ENCODE results near the gene KMT2E.
A peak's percentile ranks its signal among the peaks of the same experiment; 100 is the strongest.

KMT2E gene

DNA sequence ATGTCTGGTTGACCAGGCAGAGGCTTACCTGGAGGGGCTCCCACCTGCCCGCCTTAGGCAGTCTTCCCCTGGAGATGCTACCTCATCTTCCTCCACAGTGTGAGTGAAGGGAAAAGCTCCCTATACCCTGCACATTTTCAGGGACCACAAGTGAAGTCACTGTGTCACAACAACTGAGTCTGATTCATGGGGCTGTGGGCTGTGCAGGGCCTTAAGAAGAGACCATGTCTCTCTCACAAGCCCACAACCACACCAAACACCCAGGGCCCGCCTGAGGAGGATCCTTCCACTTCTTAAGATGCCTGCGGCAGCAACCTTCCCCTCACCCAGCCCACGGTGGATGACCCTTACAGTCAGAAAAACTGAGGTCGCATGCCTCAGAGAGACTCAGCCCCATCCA is 118.3 kb downstream of the KMT2E start:
- no peaks in the 10 kb centered on the region for H3K4me1 ChIP-seq (ENCODE audit: control insufficient read depth in 1 of 2, insufficient read depth in 1 of 2, low read depth in 1 of 2, low read length in 1 of 2)
- no peaks in the 10 kb centered on the region for H3K27me3 ChIP-seq
- H3K4me3 ChIP-seq (ENCODE audit: low read depth in 1 of 2, low read length in 1 of 2) = no peak overlapping the region
- H3K36me3 ChIP-seq = peaks cover 85% of the 10 kb centered on the region
- no peaks in the 10 kb centered on the region for H3K9me3 ChIP-seq
- no peak overlapping the region for H3K27ac ChIP-seq
- TF ChIP-seq, protein P1, sequence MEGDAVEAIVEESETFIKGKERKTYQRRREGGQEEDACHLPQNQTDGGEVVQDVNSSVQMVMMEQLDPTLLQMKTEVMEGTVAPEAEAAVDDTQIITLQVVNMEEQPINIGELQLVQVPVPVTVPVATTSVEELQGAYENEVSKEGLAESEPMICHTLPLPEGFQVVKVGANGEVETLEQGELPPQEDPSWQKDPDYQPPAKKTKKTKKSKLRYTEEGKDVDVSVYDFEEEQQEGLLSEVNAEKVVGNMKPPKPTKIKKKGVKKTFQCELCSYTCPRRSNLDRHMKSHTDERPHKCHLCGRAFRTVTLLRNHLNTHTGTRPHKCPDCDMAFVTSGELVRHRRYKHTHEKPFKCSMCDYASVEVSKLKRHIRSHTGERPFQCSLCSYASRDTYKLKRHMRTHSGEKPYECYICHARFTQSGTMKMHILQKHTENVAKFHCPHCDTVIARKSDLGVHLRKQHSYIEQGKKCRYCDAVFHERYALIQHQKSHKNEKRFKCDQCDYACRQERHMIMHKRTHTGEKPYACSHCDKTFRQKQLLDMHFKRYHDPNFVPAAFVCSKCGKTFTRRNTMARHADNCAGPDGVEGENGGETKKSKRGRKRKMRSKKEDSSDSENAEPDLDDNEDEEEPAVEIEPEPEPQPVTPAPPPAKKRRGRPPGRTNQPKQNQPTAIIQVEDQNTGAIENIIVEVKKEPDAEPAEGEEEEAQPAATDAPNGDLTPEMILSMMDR (IDR thresholded peaks at IDR 0.05) = no peak

DNA sequence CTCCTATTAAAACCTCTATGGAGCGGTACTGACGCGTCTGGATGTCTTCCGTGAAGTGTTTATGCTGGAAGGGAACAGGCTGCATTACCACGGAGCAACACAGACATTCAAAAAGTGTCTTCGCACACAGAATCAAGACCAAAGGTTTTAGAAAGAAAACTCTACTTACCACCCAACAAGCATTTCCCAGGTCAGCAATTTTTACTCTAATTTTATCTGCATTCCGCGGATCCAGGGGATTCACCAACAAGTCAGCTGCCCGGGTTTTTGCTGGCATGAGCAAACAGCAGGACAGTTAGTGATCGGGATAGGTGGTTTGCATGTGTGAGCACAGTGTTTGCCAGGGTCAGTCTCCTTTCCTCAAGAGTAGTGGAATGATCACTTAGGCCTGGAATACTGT is 118.8 kb downstream of the KMT2E start:
- TF ChIP-seq, protein P1 (IDR thresholded peaks at IDR 0.05) = no peak
- Histone ChIP-seq H3K27me3 (no peaks in the 10 kb centered on the region), H3K27ac (no peak overlapping the region), H3K4me1 (ENCODE audit: control insufficient read depth in 1 of 2, insufficient read depth in 1 of 2, low read depth in 1 of 2, low read length in 1 of 2) (no peaks in the 10 kb centered on the region), H3K9me3 (no peaks in the 10 kb centered on the region), H3K36me3 (peaks cover 85% of the 10 kb centered on the region), H3K4me3 (ENCODE audit: low read depth in 1 of 2, low read length in 1 of 2) (no peak overlapping the region)

DNA sequence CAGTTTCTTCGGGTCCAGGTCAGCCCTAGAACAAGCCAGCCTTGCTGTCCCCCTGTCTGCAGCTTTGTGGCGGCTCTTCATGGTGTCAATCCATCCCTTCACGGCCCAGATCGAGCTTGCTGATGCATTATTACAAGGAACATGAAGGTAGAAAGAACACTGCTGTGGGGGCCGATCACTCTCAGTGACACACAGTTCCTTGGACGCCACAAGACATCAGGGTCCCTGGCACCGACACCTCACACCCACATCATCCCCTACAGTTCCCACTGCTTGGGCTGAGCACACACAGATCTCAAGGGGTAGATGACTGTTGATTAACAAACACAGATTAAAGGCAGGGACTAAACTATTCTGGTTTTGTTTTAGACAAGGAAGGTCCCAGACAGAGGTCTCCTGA is 119.4 kb downstream of the KMT2E start:
- Histone ChIP-seq H3K27me3 (no peaks in the 10 kb centered on the region), H3K36me3 (peaks cover 85% of the 10 kb centered on the region), H3K4me1 (ENCODE audit: control insufficient read depth in 1 of 2, insufficient read depth in 1 of 2, low read depth in 1 of 2, low read length in 1 of 2) (no peaks in the 10 kb centered on the region), H3K27ac (no peak overlapping the region), H3K9me3 (no peaks in the 10 kb centered on the region), H3K4me3 (ENCODE audit: low read depth in 1 of 2, low read length in 1 of 2) (no peak overlapping the region)
- TF ChIP-seq, protein P1 (IDR thresholded peaks at IDR 0.05) = no peak

DNA sequence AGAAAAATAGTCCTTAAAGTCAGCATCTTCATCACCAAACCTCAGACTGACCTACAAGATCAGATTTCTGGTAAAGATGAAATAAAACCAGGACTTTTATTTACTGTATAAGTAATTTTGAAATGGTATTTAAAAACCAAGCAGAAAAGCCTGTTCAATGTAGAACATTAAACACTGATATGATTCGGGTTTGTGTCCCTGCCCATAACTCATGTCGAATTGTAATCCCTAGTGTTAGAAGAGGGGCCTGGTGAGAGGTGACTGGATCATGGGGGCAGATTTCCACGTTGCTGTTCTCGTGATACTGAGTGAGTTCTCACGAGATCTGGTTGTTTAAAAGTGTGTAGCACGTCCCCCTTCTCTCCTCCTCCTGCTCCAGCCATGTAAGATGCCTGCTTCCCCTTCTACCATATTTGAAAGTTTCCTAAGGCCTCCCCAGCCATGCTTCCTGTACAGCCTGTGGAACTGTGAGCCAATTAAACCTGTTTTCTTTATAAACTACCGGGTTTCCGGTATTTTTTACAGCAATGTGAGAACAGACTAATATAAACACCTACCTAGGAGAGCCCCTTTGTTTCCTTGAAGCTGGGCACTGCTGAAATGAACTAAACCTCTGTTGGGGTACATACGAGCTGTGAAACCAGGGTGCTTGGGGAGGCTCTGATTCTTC is 120.1 kb downstream of the KMT2E start:
- TF ChIP-seq, protein P1 (IDR thresholded peaks at IDR 0.05) = no peak
- Histone ChIP-seq H3K27ac (peak overlapping the region; percentile 38), H3K9me3 (no peaks in the 10 kb centered on the region), H3K36me3 (peaks cover 89% of the 10 kb centered on the region), H3K4me3 (ENCODE audit: low read depth in 1 of 2, low read length in 1 of 2) (no peak overlapping the region), H3K27me3 (no peaks in the 10 kb centered on the region), H3K4me1 (ENCODE audit: control insufficient read depth in 1 of 2, insufficient read depth in 1 of 2, low read depth in 1 of 2, low read length in 1 of 2) (no peaks in the 10 kb centered on the region)

DNA sequence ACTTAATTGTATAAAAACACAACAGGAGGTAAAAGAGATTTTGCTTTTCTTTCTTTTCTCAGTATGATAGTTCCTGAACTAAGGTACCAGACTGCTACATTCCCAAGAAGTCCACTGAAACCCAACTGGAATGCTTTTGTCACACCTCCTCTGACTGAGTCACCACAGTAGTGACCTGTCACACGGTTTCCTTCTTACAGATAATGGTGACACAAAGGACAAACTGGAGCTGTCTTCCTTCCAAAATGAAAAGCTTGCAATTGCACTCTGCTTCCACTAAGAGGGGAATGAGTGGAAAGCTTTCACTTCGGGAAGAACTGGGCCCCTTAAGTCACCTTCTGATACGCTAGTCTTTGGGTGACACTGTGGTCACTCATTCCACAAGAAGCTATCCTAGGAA is 122.2 kb downstream of the KMT2E start:
- no peaks in the 10 kb centered on the region for H3K4me1 ChIP-seq (ENCODE audit: control insufficient read depth in 1 of 2, insufficient read depth in 1 of 2, low read depth in 1 of 2, low read length in 1 of 2)
- H3K27ac ChIP-seq = no peak overlapping the region
- TF ChIP-seq, protein P1 (IDR thresholded peaks at IDR 0.05) = no peak
- no peaks in the 10 kb centered on the region for H3K9me3 ChIP-seq
- H3K36me3 ChIP-seq = peaks cover 91% of the 10 kb centered on the region
- H3K27me3 ChIP-seq = no peaks in the 10 kb centered on the region
- no peak overlapping the region for H3K4me3 ChIP-seq (ENCODE audit: low read depth in 1 of 2, low read length in 1 of 2)

Measured in neutrophil (primary cell).